GM12874 (cell line): Measurements from ENCODE around the gene EGR1.

Experiments used
- CTCF ChIP-seq: IDR thresholded peaks from 2 replicates; pipeline ENCODE4 v1.5.1; 2011; ENCODE audit warnings: low read depth, mild to moderate bottlenecking, control low read depth, low read length, moderate library complexity; ENCODE audit not compliant: insufficient read depth

The EGR1 gene

GRCh38 chr5:138440159-138441073 is 24.9 kb upstream of the EGR1 start:
- TF ChIP-seq CTCF = no peak

GRCh38 chr5:138441221-138441620 is 24.1 kb upstream of the EGR1 start:
- TF ChIP-seq CTCF = no peak

- TF ChIP-seq CTCF = no peak
Observed at GRCh38 chr5:138444078-138444773, 21.1 kb upstream of the EGR1 start.

GRCh38 chr5:138444774-138445546 is 20.3 kb upstream of the EGR1 start:
- TF ChIP-seq CTCF = no peak

- TF ChIP-seq CTCF = no peak
Observed at GRCh38 chr5:138445547-138446271, 19.6 kb upstream of the EGR1 start.

- no peak for TF ChIP-seq CTCF
Observed at GRCh38 chr5:138448070-138448469, 17.2 kb upstream of the EGR1 start.
